Esophagus (tissue), 2 donors: ENCODE results near the gene UGT1A10. TPM values are rescaled to one million over a fixed set of nuclear protein-coding genes. Genes with fewer than 3 reads are reported as not detected.
"Not testable (repeated sequence)": the region's sequence is repeated elsewhere in the genome, so short reads cannot be mapped to it uniquely, and the experiment has no call there.

Source experiments
- H3K27ac ChIP-seq, 2 donors: one replicate each; pipeline ENCODE4 v1.5.1; 2013; ENCODE audit warnings: low read depth in 2 of 2, mild to moderate bottlenecking in 2 of 2, inconsistent platforms in 1 of 2, low read length in 1 of 2, moderate library complexity in 1 of 2
- H3K27me3 ChIP-seq, 2 donors: one replicate each; pipeline ENCODE4 v1.6.1; 2013; ENCODE audit warnings: low read length in 2 of 2, control low read depth in 1 of 2, mild to moderate bottlenecking in 1 of 2; ENCODE audit not compliant: insufficient read depth in 2 of 2, control insufficient read depth in 1 of 2
- H3K36me3 ChIP-seq, 2 donors: one replicate each; pipeline ENCODE4 v1.6.1; 2013; ENCODE audit warnings: low read length in 1 of 2; ENCODE audit not compliant: control insufficient read depth in 2 of 2, insufficient read depth in 2 of 2
- H3K4me1 ChIP-seq, 2 donors: one replicate each; pipeline ENCODE4 v1.6.1; 2013; ENCODE audit warnings: low read length in 1 of 2; ENCODE audit not compliant: control insufficient read depth in 2 of 2, insufficient read depth in 2 of 2
- H3K4me3 ChIP-seq, 2 donors: one replicate each; pipeline ENCODE4 v1.5.1; 2013; ENCODE audit warnings: low read length in 2 of 2, mild to moderate bottlenecking in 2 of 2, low read depth in 1 of 2, moderate library complexity in 1 of 2
- H3K9me3 ChIP-seq, 2 donors: one replicate each; pipeline ENCODE4 v1.6.1; 2013; ENCODE audit warnings: mild to moderate bottlenecking in 2 of 2, low read depth in 1 of 2, low read length in 1 of 2, moderate library complexity in 1 of 2; ENCODE audit not compliant: control insufficient read depth in 2 of 2, insufficient read depth in 1 of 2
- WGBS, 2 donors: extraction: QIAGEN DNeasy Blood & Tissue Kit; methylation state at CpG; one replicate each; pipeline ENCODE4 v1.1.7; 2013; 5-methylcytosine and 5-hydroxymethylcytosine counted together
- polyA plus RNA-seq, 2 donors: library from polyadenylated mRNA; stranded (reverse); fragments of 200-250 nt; gene quantifications; one replicate each; pipeline ENCODE4 v1.2.3, GENCODE V29; 2013
- donor health status: healthy with polysubstance abuse.
- donor health status: Bipolar disorder and iron deficiency.

UGT1A10 gene
- polyA plus RNA-seq, 2 donors = 9.1 to 10.8 TPM

DNA sequence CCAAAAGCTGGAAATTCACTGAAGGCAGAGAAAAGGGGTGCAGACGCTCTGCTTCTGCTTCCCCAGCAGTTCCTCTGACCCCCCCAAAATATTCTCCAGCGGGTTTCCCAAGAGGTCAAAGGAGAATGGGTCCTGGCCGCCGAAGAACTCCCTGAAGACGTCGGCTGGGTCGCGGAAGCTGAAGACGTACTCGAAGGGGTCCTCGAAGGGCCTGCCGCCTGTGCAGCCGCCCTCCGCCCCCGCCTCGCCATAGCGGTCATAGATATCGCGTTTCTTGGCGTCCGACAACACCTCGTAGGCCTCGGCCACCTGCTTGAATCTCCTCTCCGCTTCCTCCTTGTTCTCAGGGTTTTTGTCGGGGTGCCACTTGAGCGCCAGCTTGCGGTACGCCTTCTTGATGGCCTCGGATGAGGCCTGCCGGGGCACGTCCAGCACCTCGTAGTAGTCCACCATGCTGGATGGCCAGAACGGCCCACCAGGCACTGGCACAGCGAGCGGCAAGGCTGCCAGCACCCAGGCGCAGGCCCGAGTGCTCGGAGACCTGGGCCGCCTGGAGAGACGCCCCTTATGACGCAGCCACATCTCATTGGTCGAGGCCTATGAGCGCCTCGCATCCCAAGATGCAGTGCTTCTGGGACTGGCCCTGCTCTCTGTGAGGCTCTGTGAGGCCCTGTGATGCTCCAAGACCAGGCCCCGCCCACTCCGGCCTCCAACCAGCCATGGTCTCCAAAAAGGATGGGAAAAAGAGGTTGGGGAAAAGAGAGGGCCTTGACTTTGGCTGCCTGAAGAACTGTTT is 107.4 kb downstream of the UGT1A10 start:
- no peak overlapping the region for H3K4me3 ChIP-seq
- peaks cover 0 to 2% of the 10 kb centered on the region in 2 donors for H3K36me3 ChIP-seq
- 94 to 95% methylated on average over 44 to 46 of the region's 46 CpGs for WGBS, 2 donors
- no peaks in the 10 kb centered on the region for H3K27me3 ChIP-seq
- no peaks in the 10 kb centered on the region for H3K4me1 ChIP-seq
- H3K9me3 ChIP-seq = no peaks in the 10 kb centered on the region
- no peak overlapping the region for H3K27ac ChIP-seq

DNA sequence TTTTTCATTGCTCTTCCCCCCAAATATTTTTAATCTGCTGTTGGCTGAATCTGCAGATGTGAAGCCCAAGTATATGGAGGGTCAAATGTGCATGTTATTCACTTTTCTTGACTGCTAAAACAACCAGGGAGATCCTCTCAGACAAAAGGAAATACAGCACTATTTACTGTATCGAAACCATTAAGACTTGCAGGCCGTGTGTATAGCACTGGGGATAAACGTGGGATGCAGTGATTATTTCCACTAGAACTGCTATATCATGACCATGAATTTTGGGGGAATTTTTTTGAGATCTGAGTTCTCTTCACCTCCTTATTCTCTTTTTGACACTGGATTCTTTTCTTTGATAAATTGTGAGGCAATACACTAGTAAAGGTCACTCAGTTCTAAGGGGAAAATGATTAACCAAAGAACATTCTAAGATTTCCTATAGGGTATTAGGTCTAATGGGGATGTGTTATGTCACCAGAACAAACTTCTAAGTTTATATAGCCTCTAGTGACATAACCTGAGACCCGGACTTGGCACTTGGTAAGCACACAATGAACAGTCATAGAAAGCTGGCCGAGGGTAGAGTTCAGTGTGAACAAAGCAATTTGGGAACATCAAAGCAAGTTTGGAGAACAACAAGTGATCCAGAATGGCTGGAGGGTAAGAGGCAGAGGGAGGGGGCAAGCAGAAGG is 109.0 kb downstream of the UGT1A10 start:
- H3K4me1 ChIP-seq = no peaks in the 10 kb centered on the region
- H3K9me3 ChIP-seq = no peaks in the 10 kb centered on the region
- H3K36me3 ChIP-seq = peaks cover 0 to 2% of the 10 kb centered on the region in 2 donors
- WGBS, 2 donors = 65 to 67% methylated on average over 5 of the region's 5 CpGs
- no peaks in the 10 kb centered on the region for H3K27me3 ChIP-seq
- no peak overlapping the region for H3K4me3 ChIP-seq
- no peak overlapping the region for H3K27ac ChIP-seq

DNA sequence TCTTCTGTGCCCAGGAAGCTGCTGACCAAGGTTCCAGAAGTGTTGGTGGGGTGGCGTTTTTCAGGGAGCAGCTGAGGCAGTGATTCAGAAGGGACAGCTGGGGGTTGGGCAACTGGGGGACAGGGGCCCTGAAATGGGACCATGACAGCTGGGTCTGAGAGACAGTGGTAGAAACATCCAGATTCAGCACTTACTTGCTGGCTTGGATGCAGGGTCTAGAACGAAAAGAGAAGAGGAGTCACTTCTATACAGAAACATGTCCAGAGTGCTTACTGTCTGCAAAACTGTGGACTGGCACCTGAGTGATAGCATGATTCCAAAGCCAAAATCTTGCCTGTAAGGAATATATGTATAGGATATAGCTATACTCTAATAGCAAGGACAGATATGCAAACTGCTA is 109.6 kb downstream of the UGT1A10 start:
- not testable (repeated sequence) for H3K4me1 ChIP-seq, H3K9me3 ChIP-seq, H3K27ac ChIP-seq, H3K4me3 ChIP-seq, H3K36me3 ChIP-seq, H3K27me3 ChIP-seq
- 71 to 77% methylated on average over 2 of the region's 2 CpGs for WGBS, 2 donors

DNA sequence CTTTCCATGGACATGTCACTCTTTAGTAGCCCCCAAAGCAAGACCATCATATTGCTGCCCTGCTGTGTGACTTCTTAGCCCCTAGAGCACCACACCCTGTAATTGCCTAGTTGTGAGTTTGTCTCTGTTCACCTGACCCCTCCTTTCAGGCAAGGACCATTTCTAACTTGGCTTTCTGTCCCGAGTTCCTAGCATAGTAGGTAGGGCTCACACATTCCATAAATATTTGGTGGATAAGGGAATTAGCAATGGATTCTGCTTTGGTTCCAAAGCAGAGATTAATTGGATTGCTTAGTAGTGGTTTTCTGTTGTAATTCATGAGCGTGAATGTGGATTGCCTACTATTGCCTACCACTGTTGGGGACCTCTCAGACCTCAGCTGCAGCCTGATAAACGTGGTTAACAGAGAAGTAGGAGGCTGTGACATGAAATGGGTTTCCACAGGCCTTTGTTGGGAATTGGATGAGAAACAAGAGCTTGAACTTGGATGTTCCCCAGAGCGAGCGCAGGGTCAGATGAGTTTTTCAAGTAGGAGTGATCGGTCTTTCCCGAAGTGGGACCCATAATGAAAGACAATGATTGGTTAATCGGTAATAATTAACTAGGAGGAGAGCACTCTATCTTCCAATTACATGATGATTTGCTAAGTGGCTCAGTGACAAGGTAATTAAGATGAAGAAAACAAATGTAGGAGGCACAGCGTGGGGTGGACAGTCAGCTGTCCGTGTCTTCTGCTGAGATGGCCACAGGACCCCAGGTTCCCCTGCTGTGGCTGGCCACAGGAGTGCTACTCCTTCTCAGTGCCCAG is 110.4 kb downstream of the UGT1A10 start:
- WGBS, 2 donors = 76 to 81% methylated on average over 10 of the region's 10 CpGs
- peaks cover 0 to 7% of the 10 kb centered on the region in 2 donors for H3K9me3 ChIP-seq
- peaks cover 0 to 2% of the 10 kb centered on the region in 2 donors for H3K36me3 ChIP-seq
- H3K27me3 ChIP-seq = no peaks in the 10 kb centered on the region
- H3K4me1 ChIP-seq = no peaks in the 10 kb centered on the region
- no peak overlapping the region for H3K4me3 ChIP-seq
- H3K27ac ChIP-seq = no peak overlapping the region

DNA sequence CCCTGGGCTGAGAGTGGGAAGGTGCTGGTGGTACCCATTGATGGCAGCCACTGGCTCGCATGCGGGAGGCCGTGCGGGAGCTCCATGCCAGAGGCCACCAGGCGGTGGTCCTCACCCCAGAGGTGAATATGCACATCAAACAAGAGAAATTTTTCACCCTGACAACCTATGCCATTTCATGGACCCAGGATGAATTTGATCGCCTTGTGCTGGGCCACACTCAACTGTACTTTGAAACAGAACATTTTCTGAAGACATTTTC is 111.0 kb downstream of the UGT1A10 start:
- Histone ChIP-seq H3K36me3 (peaks cover 0 to 2% of the 10 kb centered on the region in 2 donors), H3K9me3 (peaks cover 0 to 7% of the 10 kb centered on the region in 2 donors), H3K27ac (no peak overlapping the region), H3K4me1 (no peaks in the 10 kb centered on the region), H3K27me3 (no peaks in the 10 kb centered on the region), H3K4me3 (no peak overlapping the region)
- WGBS, 2 donors = 95 to 96% methylated on average over 6 of the region's 6 CpGs

DNA sequence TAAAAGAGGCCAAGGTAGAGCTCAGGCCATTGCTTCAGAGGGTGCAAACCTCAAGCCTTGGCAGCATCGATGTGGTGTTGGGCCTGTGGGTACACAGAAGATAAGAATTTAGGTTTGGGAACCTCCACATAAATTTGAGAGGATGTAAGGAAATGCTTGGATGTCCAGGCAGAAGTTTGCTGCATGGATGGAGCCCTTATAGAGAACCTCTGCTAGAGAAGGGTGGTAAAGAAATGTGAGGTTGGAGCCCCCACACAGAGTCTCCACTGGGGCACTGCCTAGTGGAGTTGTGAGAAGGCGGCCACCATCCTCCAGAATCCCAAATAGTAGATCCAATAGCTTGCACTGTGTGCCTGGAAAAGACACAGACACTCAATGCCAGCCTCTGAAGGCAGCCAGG is 114.4 kb downstream of the UGT1A10 start:
- H3K4me3 ChIP-seq = not testable (repeated sequence)
- 72 to 85% methylated on average over 2 of the region's 2 CpGs for WGBS, 2 donors

DNA sequence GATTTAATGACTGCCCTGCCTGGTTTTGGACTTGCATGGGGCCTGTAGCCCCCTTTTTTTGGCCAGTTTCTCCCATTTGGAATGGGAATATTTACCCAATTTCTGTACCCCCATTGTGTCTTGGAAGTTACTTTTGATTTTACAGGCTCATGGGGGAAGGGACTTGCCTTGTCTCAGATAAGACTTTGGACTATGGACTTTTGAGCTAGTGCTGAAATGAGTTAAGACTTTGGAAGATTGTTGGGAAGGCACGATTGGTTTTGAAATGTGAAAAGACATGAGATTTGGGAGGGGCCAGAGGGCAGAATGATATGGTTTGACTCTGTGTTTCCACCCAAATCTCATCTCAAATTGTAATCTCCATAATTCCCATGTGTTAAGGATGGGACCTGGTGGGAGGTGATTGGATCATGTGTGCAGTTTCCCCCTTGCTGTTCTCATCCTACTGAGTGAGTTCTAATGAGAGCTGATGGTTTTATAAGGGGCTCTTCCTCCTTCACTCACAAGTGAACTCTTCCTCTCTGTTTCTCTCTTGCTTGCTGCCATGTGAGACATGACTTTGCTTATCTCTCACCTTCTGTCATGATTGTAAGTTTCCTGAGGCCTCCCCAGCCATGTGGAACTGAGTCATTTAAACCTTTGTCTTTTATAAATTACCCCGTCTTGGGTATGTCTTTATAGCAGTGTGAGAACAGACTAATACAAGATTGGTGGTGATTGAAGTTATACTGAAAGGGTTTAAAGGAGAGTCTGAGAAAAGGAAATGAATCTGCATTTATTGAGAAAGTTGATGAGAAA is 115.2 kb downstream of the UGT1A10 start:
- H3K4me1 ChIP-seq, H3K9me3 ChIP-seq, H3K27ac ChIP-seq, H3K36me3 ChIP-seq, H3K4me3 ChIP-seq, H3K27me3 ChIP-seq: not testable (repeated sequence)
- WGBS, 2 donors = 60 to 78% methylated on average over 2 of the region's 2 CpGs

More for the DNA sequence above, 114.4 kb downstream of the UGT1A10 start:
- not testable (repeated sequence) for H3K4me1 ChIP-seq, H3K27me3 ChIP-seq, H3K27ac ChIP-seq, H3K9me3 ChIP-seq, H3K36me3 ChIP-seq

DNA sequence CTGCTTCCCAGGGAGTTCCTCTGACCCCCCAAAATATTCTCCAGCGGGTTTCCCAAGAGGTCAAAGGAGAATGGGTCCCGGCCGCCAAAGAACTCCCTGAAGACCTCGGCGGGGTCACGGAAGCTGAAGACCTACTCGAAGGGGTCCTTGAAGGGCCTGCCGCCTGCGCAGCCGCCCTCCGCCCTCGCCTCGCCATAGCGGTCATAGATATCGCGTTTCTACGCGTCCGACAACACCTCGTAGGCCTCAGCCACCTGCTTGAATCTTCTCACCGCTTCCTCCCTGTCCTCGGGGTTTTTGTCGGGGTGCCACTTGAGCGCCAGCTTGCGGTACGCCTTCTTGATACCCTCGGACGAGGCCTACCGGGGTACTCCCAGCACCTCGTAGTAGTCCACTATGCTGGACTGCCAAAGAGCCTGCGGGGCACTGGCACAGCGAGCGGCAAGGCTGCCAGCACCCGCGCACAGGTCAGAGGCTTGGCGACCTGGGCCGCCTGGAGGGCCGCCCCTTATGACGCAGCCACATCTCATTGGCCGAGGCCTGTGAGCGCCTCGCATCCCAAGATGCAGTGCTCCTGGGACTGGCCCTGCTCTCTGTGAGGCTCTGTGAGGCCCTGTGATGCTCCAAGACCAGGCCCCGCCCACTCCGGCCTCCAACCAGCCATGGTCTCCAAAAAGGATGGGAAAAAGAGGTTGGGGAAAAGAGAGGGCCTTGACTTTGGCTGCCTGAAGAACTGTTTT is 118.8 kb downstream of the UGT1A10 start:
- Histone ChIP-seq H3K36me3 (no peaks in the 10 kb centered on the region), H3K4me1 (no peaks in the 10 kb centered on the region), H3K4me3 (no peak overlapping the region), H3K9me3 (peaks cover 0 to 7% of the 10 kb centered on the region in 2 donors), H3K27ac (no peak overlapping the region), H3K27me3 (no peaks in the 10 kb centered on the region)
- WGBS, 2 donors = 91 to 95% methylated on average over 41 to 44 of the region's 44 CpGs
